Muscle layer of duodenum (tissue), 2 donors: ENCODE measurements around the gene BRD4.

Source experiments
- H3K27ac ChIP-seq: one replicate; pipeline ENCODE4 v1.7.0; 2013; ENCODE audit warnings: mild to moderate bottlenecking, low read length
- H3K27me3 ChIP-seq: one replicate; pipeline ENCODE4 v1.7.0; 2013; ENCODE audit warnings: low read depth, mild to moderate bottlenecking, control low read depth, low read length
- H3K36me3 ChIP-seq, 2 donors: one replicate each; pipeline ENCODE4 v1.7.0; 2013; ENCODE audit warnings: low read length in 2 of 2, control low read depth in 1 of 2, mild to moderate bottlenecking in 1 of 2; ENCODE audit not compliant: insufficient read depth in 2 of 2, control insufficient read depth in 1 of 2
- H3K4me1 ChIP-seq, 2 donors: one replicate each; pipeline ENCODE4 v1.7.0; 2013; ENCODE audit warnings: low read length in 2 of 2, mild to moderate bottlenecking in 2 of 2, control low read depth in 1 of 2, moderate library complexity in 1 of 2; ENCODE audit not compliant: insufficient read depth in 2 of 2, control insufficient read depth in 1 of 2
- H3K4me3 ChIP-seq, 2 donors: one replicate each; pipeline ENCODE4 v1.7.0; 2013; ENCODE audit warnings: low read length in 2 of 2, low read depth in 1 of 2, mild to moderate bottlenecking in 1 of 2
- H3K9me3 ChIP-seq, 2 donors: one replicate each; pipeline ENCODE4 v1.7.0; 2013; ENCODE audit warnings: low read length in 2 of 2, control low read depth in 1 of 2, mild to moderate bottlenecking in 1 of 2; ENCODE audit not compliant: control insufficient read depth in 1 of 2
- donor health status: healthy.

BRD4 gene

GRCh38 chr19:15251010-15251748, 81.2 kb downstream of the BRD4 start:
- Histone ChIP-seq H3K36me3 (peaks cover 55 to 83% of the 10 kb centered on the region in 2 donors), H3K27me3 (no peaks in the 10 kb centered on the region), H3K27ac (peak overlapping the region; percentile 79), H3K4me1 (peaks cover 41 to 68% of the 10 kb centered on the region in 2 donors), H3K9me3 (no peaks in the 10 kb centered on the region), H3K4me3 (peak overlapping the region in 1 of 2 donors; percentile 45)

- H3K36me3 ChIP-seq: peaks cover 50 to 83% of the 10 kb centered on the region in 2 donors
- peaks cover 41 to 68% of the 10 kb centered on the region in 2 donors for H3K4me1 ChIP-seq
Measured at GRCh38 chr19:15250640-15250993, 81.7 kb downstream of the BRD4 start.

GRCh38 chr19:15249972-15250639, 82.2 kb downstream of the BRD4 start:
- no peaks in the 10 kb centered on the region for H3K9me3 ChIP-seq
- H3K4me1 ChIP-seq: peaks cover 41 to 68% of the 10 kb centered on the region in 2 donors
- H3K4me3 ChIP-seq: no peak overlapping the region
- peak overlapping the region; percentile 79 for H3K27ac ChIP-seq
- peaks cover 47 to 83% of the 10 kb centered on the region in 2 donors for H3K36me3 ChIP-seq
- H3K27me3 ChIP-seq: no peaks in the 10 kb centered on the region

More at GRCh38 chr19:15250640-15250993, 81.7 kb downstream of the BRD4 start:
- peak overlapping the region; percentile 79 for H3K27ac ChIP-seq
- H3K27me3 ChIP-seq: no peaks in the 10 kb centered on the region
- H3K4me3 ChIP-seq: peak overlapping the region in 1 of 2 donors; percentile 39
- H3K9me3 ChIP-seq: no peaks in the 10 kb centered on the region

- Histone ChIP-seq H3K36me3 (peaks cover 46 to 78% of the 10 kb centered on the region in 2 donors), H3K27me3 (no peaks in the 10 kb centered on the region), H3K9me3 (no peaks in the 10 kb centered on the region), H3K27ac (peak overlapping the region; percentile 79), H3K4me3 (peak overlapping the region in 1 of 2 donors; percentile 21), H3K4me1 (peaks cover 41 to 68% of the 10 kb centered on the region in 2 donors)
Measured at GRCh38 chr19:15249528-15249874, 82.8 kb downstream of the BRD4 start.

GRCh38 chr19:15248648-15249527, 83.5 kb downstream of the BRD4 start:
- H3K27ac ChIP-seq: peak overlapping the region; percentile 79
- no peaks in the 10 kb centered on the region for H3K9me3 ChIP-seq
- no peaks in the 10 kb centered on the region for H3K27me3 ChIP-seq
- H3K4me3 ChIP-seq: peak overlapping the region in 1 of 2 donors; percentile 21
- peaks cover 41 to 68% of the 10 kb centered on the region in 2 donors for H3K4me1 ChIP-seq
- H3K36me3 ChIP-seq: peaks cover 43 to 75% of the 10 kb centered on the region in 2 donors

- Histone ChIP-seq H3K9me3 (no peaks in the 10 kb centered on the region), H3K4me1 (peaks cover 41 to 60% of the 10 kb centered on the region in 2 donors), H3K27ac (peak overlapping the region; percentile 79), H3K27me3 (no peaks in the 10 kb centered on the region), H3K4me3 (peak overlapping the region in 1 of 2 donors; percentile 21), H3K36me3 (peaks cover 41 to 75% of the 10 kb centered on the region in 2 donors)
Measured at GRCh38 chr19:15248106-15248505, 84.2 kb downstream of the BRD4 start.

DNA sequence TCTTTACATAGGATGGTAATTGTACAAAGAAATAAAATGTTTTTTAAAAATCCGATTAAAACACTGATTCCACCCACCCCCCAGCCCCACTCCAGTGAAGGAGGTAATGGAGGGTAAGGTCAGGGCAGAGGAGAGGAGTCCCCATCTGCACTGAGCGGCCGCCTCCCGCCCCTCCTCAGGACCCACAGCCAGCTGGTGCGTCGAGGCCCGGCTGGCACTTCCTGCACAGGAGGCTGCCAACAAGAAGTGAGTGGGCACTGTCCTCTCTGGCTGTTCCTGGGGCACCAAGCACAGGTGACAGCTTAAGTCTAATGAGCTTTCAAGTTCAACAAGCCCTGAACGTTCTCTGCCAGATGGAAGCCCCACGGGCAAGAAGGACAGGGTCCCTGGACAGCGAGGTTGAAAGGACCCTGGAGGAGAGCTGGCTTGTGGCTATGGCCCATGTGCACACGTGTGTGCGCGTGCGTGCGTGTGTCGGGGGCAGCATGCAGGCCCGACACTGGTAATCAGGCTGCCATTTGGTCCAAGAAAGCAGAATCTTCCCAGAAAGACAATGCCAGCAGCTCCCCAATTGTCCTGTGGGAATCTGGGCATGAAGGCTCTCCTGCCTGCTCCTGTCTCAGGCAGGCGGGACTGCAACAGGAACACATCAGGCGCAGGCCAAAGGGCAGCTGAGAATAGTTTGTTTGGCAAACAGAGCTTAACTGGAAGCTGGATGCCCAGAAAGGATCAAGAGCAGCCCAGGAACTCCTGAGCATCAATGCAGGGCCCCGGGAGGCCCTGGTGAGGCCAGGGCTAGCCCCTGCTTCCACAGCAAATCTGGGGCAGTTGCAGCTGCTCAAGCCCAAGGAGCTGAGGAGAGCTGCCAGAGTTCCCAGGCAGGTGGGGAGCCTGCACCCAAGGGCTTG, 85.0 kb downstream of the BRD4 start:
- Histone ChIP-seq H3K27me3 (no peaks in the 10 kb centered on the region), H3K4me3 (no peak overlapping the region), H3K4me1 (peaks cover 40 to 53% of the 10 kb centered on the region in 2 donors), H3K36me3 (peaks cover 38 to 72% of the 10 kb centered on the region in 2 donors), H3K27ac (peak overlapping the region; percentile 79), H3K9me3 (no peaks in the 10 kb centered on the region)

DNA sequence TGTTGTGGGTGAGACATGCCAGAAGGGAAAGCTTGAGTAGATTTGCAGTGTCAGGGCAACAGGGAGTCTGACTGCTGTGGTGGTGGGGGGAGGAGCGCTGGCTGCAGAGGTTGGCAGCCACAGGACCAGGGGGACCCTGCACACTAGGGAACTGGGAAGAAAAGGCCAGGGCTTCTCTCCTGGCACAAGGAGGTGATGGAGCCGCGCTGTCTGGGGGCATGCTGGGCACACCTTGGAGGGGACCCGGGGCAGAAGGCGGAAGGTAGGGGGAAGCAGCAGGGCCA, 86.2 kb downstream of the BRD4 start:
- Histone ChIP-seq H3K9me3 (no peaks in the 10 kb centered on the region), H3K4me3 (no peak overlapping the region), H3K36me3 (peaks cover 42 to 67% of the 10 kb centered on the region in 2 donors), H3K27me3 (no peaks in the 10 kb centered on the region), H3K27ac (no peak overlapping the region), H3K4me1 (peaks cover 37 to 42% of the 10 kb centered on the region in 2 donors)

GRCh38 chr19:15245370-15246197, 86.8 kb downstream of the BRD4 start:
- Histone ChIP-seq H3K36me3 (peaks cover 48 to 68% of the 10 kb centered on the region in 2 donors), H3K4me1 (peaks cover 32 to 40% of the 10 kb centered on the region in 2 donors), H3K27ac (no peak overlapping the region), H3K27me3 (no peaks in the 10 kb centered on the region), H3K4me3 (no peak overlapping the region), H3K9me3 (no peaks in the 10 kb centered on the region)

DNA sequence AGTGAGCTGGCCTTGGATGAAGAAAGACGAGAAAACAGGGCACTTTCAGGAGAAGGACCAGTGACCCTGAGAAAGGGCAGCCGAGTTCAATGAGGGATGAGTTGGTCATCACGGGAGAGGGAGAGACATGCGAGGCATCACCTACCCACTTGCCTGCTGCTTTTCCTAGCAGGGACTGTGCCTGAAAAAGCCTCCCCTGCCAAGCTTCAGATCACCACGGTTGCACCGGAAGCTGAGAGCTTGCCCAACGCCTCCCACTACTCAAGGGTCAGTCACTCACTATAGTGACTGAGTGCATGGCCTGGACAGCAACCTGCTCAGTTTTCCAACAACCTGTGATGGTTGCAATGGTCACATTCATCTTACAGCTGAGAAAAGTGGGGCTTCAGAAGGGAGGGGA, 87.5 kb downstream of the BRD4 start:
- H3K27ac ChIP-seq: no peak overlapping the region
- peaks cover 24 to 35% of the 10 kb centered on the region in 2 donors for H3K4me1 ChIP-seq
- H3K36me3 ChIP-seq: peaks cover 54 to 69% of the 10 kb centered on the region in 2 donors

More for the DNA sequence above, 87.5 kb downstream of the BRD4 start:
- no peaks in the 10 kb centered on the region for H3K27me3 ChIP-seq
- H3K4me3 ChIP-seq: no peak overlapping the region
- no peaks in the 10 kb centered on the region for H3K9me3 ChIP-seq
